Left forelimb (tissue), 1 donor: Measurements from ENCODE around the gene EPHB2.
"Not testable (repeated sequence)": the region's sequence is repeated elsewhere in the genome, so short reads cannot be mapped to it uniquely, and the experiment has no call there.

Source experiments
- DNase-seq: peaks from one replicate; pipeline ENCODE4 v3.0.0-alpha.2; 2018; ENCODE audit warnings: low spot score

The EPHB2 gene

GRCh38 chr1:22691031-22691753 is 19.4 kb upstream of the EPHB2 start:
- no peak for DNase-seq

GRCh38 chr1:22694172-22694571 is 16.5 kb upstream of the EPHB2 start:
- DNase-seq, result no peak

- DNase-seq, result no peak
Observed at GRCh38 chr1:22696610-22697009, 14.0 kb upstream of the EPHB2 start.

- DNase-seq, result no peak
Observed at GRCh38 chr1:22697980-22698379, 12.7 kb upstream of the EPHB2 start.

GRCh38 chr1:22699681-22700520 is 10.7 kb upstream of the EPHB2 start:
- DNase-seq, result no peak

- DNase-seq, result no peak
Observed at GRCh38 chr1:22702296-22703085, 8.1 kb upstream of the EPHB2 start.

- peak; percentile 80 for DNase-seq
Observed at GRCh38 chr1:22704440-22705067, 6.1 kb upstream of the EPHB2 start.

- no peak for DNase-seq
Observed at GRCh38 chr1:22705586-22705985, 5.1 kb upstream of the EPHB2 start.

GRCh38 chr1:22706100-22706499 is 4.5 kb upstream of the EPHB2 start:
- DNase-seq, result not testable (repeated sequence)

GRCh38 chr1:22708777-22709176 is 1.9 kb upstream of the EPHB2 start:
- no peak for DNase-seq

GRCh38 chr1:22709227-22709626 is 1.4 kb upstream of the EPHB2 start:
- DNase-seq, result no peak

- peak; percentile 87 for DNase-seq
Observed at GRCh38 chr1:22709891-22710700, 543 bp upstream of the EPHB2 start.

- DNase-seq, result no peak
Observed at GRCh38 chr1:22711071-22711470, 432 bp downstream of the EPHB2 start.

- DNase-seq, result no peak
Observed at GRCh38 chr1:22711591-22712501, 1.2 kb downstream of the EPHB2 start.

GRCh38 chr1:22712502-22713271 is 2.0 kb downstream of the EPHB2 start:
- no peak for DNase-seq

- no peak for DNase-seq
Observed at GRCh38 chr1:22714455-22714854, 3.8 kb downstream of the EPHB2 start.

GRCh38 chr1:22717037-22717760 is 6.6 kb downstream of the EPHB2 start:
- no peak for DNase-seq

GRCh38 chr1:22721122-22721873 is 10.7 kb downstream of the EPHB2 start:
- DNase-seq, result no peak
